Esophagus muscularis mucosa (tissue), 4 donors: ENCODE results near the gene ZNF724. TPM values are rescaled to one million over a fixed set of nuclear protein-coding genes. Genes with fewer than 3 reads are reported as not detected.
"Not testable (repeated sequence)": the region's sequence is repeated elsewhere in the genome, so short reads cannot be mapped to it uniquely, and the experiment has no call there.

Source experiments
- DNase-seq: peaks from one replicate; pipeline ENCODE4 v3.0.0-alpha.2; 2017; ENCODE audit errors: extremely low spot score
- H3K27ac ChIP-seq, 4 donors: fragments of 200-600 bp; sonication (generic); replicated peaks in 1 of 4; 1 replicate in 3 of 4; 2 replicates in 1 of 4; pipeline ENCODE4 v1.5.1; 2016 to 2019; ENCODE audit warnings: mild to moderate bottlenecking in 1 of 4
- H3K27me3 ChIP-seq, 4 donors: fragments of 200-600 bp; sonication (generic); one replicate each; pipeline versions ENCODE4 v1.5.1 to v1.6.0; 2016 to 2019
- H3K36me3 ChIP-seq, 4 donors: fragments of 200-600 bp; sonication (generic); one replicate each; pipeline ENCODE4 v1.5.1; 2016 to 2019
- H3K4me1 ChIP-seq, 4 donors: fragments of 200-600 bp; sonication (generic); one replicate each; pipeline ENCODE4 v1.5.1; 2016 to 2019
- H3K4me3 ChIP-seq, 4 donors: fragments of 200-600 bp; sonication (generic); 1 replicate in 2 of 4; 2 replicates in 2 of 4; pipeline ENCODE4 v1.5.1; 2016 to 2019; ENCODE audit warnings: mild to moderate bottlenecking in 4 of 4, moderate library complexity in 1 of 4
- H3K9me3 ChIP-seq, 4 donors: fragments of 200-600 bp; sonication (generic); 1 replicate in 3 of 4; 2 replicates in 1 of 4; pipeline ENCODE4 v1.5.1; 2016 to 2019
- EP300 ChIP-seq: sonication (generic); formaldehyde crosslinking; IDR thresholded peaks from one replicate; pipeline ENCODE4 v1.6.1; 2017; ENCODE audit warnings: antibody characterized with exemption
- POLR2A ChIP-seq: fragments of 450-650 bp; IDR thresholded peaks from one replicate; pipeline ENCODE4 v1.6.1; 2017; ENCODE audit warnings: antibody characterized with exemption, moderate library complexity, mild to moderate bottlenecking, low read depth
- POLR2AphosphoS5 ChIP-seq, 2 donors: sonication (generic); formaldehyde crosslinking; IDR thresholded peaks; one replicate each; pipeline ENCODE4 v1.6.1; 2017; ENCODE audit warnings: antibody characterized with exemption in 2 of 2
- WGBS: methylation state at CpG from one replicate; pipeline ENCODE4 v1.1.5; 2018; 5-methylcytosine and 5-hydroxymethylcytosine counted together
- intact Hi-C: fragments of 100-400 bp; cut with DNase I; formaldehyde crosslinking; loops from one replicate; pipeline ENCODE4 v1.15.1; 2023
- total RNA-seq, 4 donors: library from RNA; depleted of rRNA; stranded (reverse); fragments of >200 nt; gene quantifications; one replicate each; pipeline versions ENCODE4 v1.1.0 to v1.2.1, GENCODE V29; 2016
- TF ChIP-seq, protein P1 (sequence below), 3 experiments: fragments of 200-600 bp in 2 of 3; fragments of 450-650 bp in 1 of 3; sonication (generic) in 2 of 3; IDR thresholded peaks; one replicate each; pipeline ENCODE4 v1.5.1; 2017 to 2019; ENCODE audit warnings: antibody characterized with exemption in 3 of 3, mild to moderate bottlenecking in 2 of 3, moderate library complexity in 1 of 3

The ZNF724 gene
- under 1 TPM; 0.42 to 0.66 (median 0.55) TPM for total RNA-seq

DNA sequence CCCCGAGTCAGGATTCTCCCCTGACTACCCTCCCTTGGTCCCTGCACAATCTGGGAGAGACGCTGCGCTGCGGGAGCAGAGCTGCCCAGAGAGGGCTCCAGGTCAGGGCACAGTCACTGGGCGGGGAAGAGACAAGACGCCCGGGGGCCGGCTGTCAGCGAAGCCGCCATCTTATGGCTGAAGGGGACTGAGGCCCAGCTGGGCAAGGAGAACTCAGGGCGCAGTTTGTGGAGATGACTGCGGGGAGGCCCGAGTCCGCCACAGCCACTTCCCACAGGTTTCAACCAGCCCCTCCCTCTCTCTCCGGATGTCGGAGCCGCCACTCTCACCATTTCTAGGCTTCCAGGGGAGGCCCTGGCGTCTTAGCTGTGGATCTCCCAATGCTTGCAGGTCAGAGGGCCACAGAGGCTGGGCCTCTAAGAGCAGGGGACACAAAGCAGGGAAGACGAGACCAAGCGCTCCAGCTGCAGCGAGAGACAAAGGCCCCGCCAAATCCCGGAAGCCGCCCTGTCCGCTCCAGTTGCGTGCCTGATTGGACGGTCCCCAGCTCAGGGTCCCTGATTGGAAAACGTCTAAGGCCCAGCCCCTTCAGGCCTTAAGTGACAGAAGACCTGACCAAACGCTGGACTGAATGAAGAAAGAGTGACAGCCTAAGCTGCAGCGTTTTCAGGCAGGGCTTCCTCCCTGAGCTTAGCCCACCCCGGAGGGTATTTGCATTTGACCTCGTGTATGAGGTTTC, at the start of gene ZNF724:
ZNF724 (minus strand) TSS at position 484 of the 739 bp plus-strand sequence; CDS start at position 332, 152 bp downstream.
- intact Hi-C loops: no loop called here
- no peaks in the 10 kb centered on the region for H3K36me3 ChIP-seq
- H3K4me1 ChIP-seq: peaks cover 7 to 16% (median 10%) of the 10 kb centered on the region in 4 donors
- H3K27ac ChIP-seq: peak within 1 kb of the TSS; percentile 13 to 74 (median 48)
- DNase-seq: peak; percentile 97
- H3K9me3 ChIP-seq: no peaks in the 10 kb centered on the region
- H3K27me3 ChIP-seq: no peaks in the 10 kb centered on the region
- TF ChIP-seq POLR2AphosphoS5 (IDR thresholded peaks at IDR 0.05) (peak; percentile 15 to 76), EP300 (no peak)
- peak within 1 kb of the TSS; percentile 57 to 62 (median 60) for H3K4me3 ChIP-seq
- 0% methylated on average over 8 of the region's 32 CpGs for WGBS

DNA sequence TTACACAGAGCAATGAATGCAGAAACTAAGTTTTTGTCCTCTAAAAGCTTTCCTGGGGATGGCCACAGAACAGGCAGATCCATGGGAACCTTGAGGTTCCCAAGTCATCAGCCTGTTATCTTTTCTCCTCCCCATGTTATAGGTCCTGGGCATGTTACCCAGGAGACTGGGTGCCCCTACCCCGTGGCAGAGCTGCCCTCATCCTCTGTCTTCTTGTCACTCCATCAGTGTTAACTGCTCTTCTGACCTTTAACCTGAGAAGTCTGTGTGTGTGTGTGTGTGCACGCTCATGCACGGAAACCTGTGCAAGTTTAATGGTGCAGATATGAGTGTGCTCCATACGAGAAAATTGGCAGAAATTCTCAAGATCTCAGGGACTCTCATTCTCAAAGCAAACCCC, 43.9 kb upstream of the ZNF724 start:
- Histone ChIP-seq H3K27me3 (no peaks in the 10 kb centered on the region), H3K9me3 (no peaks in the 10 kb centered on the region), H3K4me1 (no peaks in the 10 kb centered on the region), H3K36me3 (no peaks in the 10 kb centered on the region), H3K27ac (no peak overlapping the region), H3K4me3 (no peak overlapping the region)
- intact Hi-C loops: no loop called here
- TF ChIP-seq EP300 (no peak), POLR2A (no peak), POLR2AphosphoS5 (IDR thresholded peaks at IDR 0.05) (no peak)
- TF ChIP-seq, protein P1, sequence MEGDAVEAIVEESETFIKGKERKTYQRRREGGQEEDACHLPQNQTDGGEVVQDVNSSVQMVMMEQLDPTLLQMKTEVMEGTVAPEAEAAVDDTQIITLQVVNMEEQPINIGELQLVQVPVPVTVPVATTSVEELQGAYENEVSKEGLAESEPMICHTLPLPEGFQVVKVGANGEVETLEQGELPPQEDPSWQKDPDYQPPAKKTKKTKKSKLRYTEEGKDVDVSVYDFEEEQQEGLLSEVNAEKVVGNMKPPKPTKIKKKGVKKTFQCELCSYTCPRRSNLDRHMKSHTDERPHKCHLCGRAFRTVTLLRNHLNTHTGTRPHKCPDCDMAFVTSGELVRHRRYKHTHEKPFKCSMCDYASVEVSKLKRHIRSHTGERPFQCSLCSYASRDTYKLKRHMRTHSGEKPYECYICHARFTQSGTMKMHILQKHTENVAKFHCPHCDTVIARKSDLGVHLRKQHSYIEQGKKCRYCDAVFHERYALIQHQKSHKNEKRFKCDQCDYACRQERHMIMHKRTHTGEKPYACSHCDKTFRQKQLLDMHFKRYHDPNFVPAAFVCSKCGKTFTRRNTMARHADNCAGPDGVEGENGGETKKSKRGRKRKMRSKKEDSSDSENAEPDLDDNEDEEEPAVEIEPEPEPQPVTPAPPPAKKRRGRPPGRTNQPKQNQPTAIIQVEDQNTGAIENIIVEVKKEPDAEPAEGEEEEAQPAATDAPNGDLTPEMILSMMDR (IDR thresholded peaks at IDR 0.05): no peak
- DNase-seq: peak; percentile 64
- WGBS: 77% methylated on average over 4 of the region's 4 CpGs

DNA sequence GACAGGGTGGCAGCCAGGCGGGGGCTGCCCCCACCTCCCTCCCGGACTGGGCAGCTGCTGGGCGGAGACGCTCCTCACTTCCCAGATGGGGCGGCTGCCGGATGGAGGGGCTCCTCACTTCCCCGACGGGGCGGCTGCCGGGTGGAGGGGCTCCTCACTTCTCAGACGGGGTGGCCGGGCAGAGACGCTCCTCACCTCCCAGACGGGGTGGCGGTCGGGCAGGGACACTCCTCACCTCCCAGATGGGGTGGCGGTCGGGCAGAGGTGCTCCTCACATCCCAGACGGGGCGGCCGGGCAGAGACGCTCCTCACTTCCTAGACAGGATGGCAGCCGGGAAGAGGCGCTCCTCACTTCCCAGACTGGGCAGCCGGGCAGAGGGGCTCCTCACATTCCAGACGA, 39.8 kb upstream of the ZNF724 start:
- H3K36me3 ChIP-seq, H3K4me1 ChIP-seq, H3K27ac ChIP-seq, H3K4me3 ChIP-seq, H3K9me3 ChIP-seq, H3K27me3 ChIP-seq, intact Hi-C loops: not testable (repeated sequence)
- WGBS: 97% methylated on average over 11 of the region's 26 CpGs
- peak; percentile 24 for DNase-seq

DNA sequence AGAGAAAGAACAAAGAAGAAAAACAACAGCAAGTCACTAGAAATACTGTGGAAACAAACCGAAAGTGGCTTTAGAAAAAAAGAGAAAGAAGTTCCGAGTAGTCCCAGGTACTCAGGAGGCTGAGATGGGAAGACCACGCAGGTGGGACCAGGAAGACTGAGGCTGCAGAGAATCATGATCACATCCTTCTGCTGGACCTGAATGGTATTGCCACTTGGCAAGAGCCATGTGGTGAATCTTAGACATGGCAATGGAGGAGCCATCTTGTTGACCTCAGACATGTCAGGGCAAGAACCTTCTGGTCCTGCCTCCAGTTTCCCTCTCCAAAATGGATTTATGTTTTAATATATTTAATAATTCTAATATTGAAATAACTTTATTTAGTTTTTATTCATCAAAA, 37.4 kb upstream of the ZNF724 start:
- 92% methylated on average over 3 of the region's 3 CpGs for WGBS
- H3K36me3 ChIP-seq: no peaks in the 10 kb centered on the region
- no peaks in the 10 kb centered on the region for H3K4me1 ChIP-seq
- H3K27me3 ChIP-seq: no peaks in the 10 kb centered on the region
- no peak overlapping the region for H3K4me3 ChIP-seq
- no peak for TF ChIP-seq EP300
- TF ChIP-seq POLR2A: no peak
- no peak for TF ChIP-seq POLR2AphosphoS5 (IDR thresholded peaks at IDR 0.05)
- H3K9me3 ChIP-seq: no peaks in the 10 kb centered on the region
- peak; percentile 64 for DNase-seq
- H3K27ac ChIP-seq: no peak overlapping the region
- intact Hi-C loops: no loop called here

DNA sequence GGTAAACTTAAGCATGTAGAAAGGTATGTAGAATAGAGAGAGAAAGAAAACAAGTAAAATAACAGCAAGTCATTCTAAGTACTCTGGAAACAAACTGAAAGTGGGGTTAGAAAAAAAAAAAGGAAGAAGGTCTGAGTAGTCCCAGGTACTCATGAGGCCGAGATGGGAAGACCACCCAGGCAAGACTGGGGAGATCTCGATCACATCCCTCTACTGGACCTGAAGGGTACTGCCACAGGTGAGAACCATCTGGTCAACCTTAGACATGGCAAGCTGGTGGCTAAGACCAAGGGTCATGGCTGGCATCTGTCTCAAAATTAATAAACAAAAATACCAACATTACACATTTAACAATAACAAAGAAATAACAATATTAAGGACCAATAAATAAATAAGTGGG, 36.3 kb upstream of the ZNF724 start:
- Histone ChIP-seq H3K27ac (no peak overlapping the region), H3K9me3 (no peaks in the 10 kb centered on the region), H3K36me3 (no peaks in the 10 kb centered on the region), H3K4me1 (no peaks in the 10 kb centered on the region), H3K27me3 (no peaks in the 10 kb centered on the region), H3K4me3 (no peak overlapping the region)
- WGBS: 67% methylated on average over 2 of the region's 2 CpGs
- peak; percentile 17 for DNase-seq
- intact Hi-C loops: no loop called here
- no peak for TF ChIP-seq POLR2AphosphoS5 (IDR thresholded peaks at IDR 0.05)
- TF ChIP-seq, protein P1 (IDR thresholded peaks at IDR 0.05): peak in 1 of 3 experiments; percentile 16

DNA sequence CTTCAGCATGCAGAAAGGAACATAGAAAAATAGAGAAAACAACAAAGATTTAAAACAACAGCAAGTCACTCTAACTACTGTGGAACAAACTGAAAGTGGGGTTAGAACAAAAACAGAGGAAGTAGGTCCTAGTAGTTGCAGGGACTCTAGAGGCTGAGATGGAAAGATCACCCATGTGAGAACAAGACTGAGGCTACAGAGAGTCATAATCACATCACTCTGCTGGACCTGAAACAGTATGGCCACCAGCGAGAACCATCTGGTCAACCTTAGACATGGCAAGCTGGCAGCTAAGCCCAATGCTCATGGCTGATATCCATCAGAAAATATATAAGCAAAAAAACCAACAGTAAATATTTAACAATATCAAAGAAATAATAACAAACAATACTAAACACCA, 35.8 kb upstream of the ZNF724 start:
- WGBS: 89% methylated on average over 1 of the region's 1 CpG
- Histone ChIP-seq H3K36me3 (no peaks in the 10 kb centered on the region), H3K9me3 (no peaks in the 10 kb centered on the region), H3K27me3 (no peaks in the 10 kb centered on the region), H3K4me3 (no peak overlapping the region), H3K27ac (no peak overlapping the region), H3K4me1 (no peaks in the 10 kb centered on the region)
- intact Hi-C loops: no loop called here
- TF ChIP-seq POLR2A (no peak), POLR2AphosphoS5 (IDR thresholded peaks at IDR 0.05) (no peak), EP300 (no peak)
- peak; percentile 64 for DNase-seq

DNA sequence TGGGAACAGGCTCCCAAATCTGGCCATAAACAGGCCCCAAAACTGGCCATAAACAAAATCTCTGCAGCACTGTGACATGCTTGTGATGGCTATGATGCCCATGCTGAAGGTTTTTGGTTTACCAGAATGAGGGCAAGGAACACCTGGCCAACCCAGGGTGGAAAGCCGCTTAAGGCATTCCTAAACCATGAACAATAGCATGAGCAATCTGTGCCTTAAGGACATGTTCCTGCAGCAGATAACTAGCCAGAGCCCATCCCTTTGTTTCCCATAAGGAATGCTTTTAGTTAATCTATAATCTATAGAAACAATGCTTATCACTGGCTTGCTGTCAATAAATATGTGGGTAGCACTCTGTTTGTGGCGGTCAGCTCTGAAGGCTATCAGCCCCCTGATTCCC, 35.1 kb upstream of the ZNF724 start:
- H3K27ac ChIP-seq, H3K36me3 ChIP-seq, H3K4me3 ChIP-seq, intact Hi-C loops, H3K9me3 ChIP-seq, H3K4me1 ChIP-seq, H3K27me3 ChIP-seq, DNase-seq: not testable (repeated sequence)
- 75% methylated on average over 2 of the region's 2 CpGs for WGBS
